ENCODE measurements around the gene CRHR1.

Gene CRHR1

DNA sequence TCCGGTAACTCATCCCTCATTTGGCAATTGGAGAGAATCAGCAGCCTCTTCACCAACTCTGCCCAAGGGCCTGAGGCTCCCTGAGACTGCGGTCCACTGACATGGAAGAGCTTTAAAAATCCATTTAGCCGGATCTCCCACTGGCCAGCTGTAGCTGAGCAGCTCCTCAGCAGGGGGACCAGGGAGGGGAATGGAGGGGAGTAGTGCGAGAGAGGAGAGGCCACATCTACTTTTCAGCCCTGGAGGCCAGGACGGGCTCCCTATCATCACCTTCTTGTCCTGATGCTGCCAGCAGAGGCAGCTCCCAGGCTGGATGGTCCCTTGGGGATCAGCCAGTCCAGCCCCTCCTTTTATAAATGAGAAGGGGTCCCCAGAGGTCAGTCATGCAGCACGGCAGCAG lies 35.5 kb downstream of the CRHR1 start:
- H3K4me3 ChIP-seq (ENCODE audit: low read depth, low read length) = no peak overlapping the region

DNA sequence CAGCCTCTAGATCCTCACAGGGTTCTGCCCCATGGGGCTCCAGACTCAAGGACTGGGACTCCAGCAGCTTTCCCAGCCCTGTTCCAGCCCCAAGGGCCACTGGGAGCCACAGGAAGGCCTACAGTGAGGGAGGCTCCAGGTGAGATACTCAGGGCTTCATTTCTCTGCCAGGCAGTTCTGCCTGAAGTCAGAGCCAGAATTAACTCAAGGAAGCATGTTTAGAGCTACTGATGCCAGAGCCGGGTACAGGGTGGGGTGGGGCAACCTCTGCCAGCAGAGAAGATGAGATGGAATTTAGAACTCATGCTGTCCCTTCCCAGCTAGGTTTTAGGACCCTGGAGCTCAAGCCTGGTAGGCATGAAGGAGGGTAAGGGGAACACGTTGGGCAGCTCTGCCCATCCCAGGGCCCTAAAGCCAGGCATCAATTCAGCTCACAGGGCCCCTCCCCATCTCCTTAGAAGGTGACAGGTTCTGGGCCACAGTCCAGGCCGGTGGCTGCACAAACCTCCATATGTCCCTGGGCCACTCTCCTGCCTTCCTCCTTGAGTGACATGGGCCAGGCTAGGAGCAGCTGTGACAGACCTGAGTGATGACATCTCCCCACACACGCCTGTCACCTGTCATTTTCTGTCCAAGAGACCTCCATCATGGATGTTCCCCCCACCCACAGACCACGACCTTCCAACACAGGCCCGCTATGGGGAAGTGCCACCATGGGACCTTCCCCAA lies 36.1 kb downstream of the CRHR1 start:
- H3K4me3 ChIP-seq (ENCODE audit: low read depth, low read length) = no peak overlapping the region

DNA sequence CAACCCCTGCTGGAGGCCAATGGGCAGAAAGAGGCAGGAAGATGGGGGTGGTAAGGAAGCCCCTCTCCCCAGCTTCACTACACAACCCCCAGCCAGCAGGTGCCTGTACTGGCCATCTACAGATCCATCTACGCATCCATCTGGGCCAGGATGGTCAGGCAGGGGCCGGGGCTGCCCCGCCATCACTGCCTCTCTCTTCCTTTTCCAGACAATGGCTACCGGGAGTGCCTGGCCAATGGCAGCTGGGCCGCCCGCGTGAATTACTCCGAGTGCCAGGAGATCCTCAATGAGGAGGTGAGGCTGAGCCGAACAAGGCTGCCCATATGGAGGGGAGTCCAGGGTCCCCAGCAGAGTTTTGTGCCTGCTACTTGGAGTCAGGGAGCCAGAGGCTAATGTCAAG lies 37.0 kb downstream of the CRHR1 start:
- no peak overlapping the region for H3K4me3 ChIP-seq (ENCODE audit: low read depth, low read length)

DNA sequence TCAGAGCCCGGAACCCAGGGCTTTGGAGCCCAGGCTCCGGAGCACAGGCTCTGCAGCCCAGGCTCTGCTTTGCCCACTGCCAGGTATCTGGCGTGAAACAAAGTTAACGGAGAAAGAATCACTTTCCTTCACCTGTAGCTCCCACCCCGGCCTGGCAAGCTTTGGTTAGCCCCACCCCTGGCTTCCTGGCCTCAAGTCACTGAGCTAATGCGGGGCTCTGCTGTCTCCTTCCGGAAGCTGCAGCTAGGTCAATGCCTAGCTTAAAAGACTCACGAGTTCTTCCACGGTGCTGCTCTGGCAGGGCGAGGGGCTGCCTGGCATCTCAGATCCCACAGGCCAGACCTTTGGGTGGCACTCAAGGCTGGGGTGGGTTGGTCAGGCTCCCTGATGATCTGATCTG lies 39.5 kb downstream of the CRHR1 start:
- H3K4me3 ChIP-seq (ENCODE audit: low read depth, low read length) = no peak overlapping the region

DNA sequence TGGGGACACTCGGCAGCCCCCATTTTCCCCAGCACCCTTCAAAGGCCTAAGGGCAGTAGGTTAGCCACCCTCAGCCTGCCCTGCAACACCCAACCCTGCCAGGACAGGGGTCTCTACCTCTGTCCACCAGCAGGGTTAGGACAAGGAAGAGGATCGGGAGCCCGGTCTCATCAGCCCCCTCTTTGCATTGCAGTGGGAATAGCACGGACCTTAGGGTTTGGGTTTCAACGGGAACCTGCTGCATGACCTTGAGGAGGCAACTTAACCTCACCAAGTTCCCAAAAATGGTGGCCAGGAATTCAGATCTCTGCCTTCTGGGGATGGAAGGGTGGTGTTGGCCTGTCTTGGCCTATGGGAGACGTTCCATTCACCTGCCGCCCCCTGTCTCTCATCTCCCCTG lies 40.4 kb downstream of the CRHR1 start:
- H3K4me3 ChIP-seq (ENCODE audit: low read depth, low read length) = no peak overlapping the region

DNA sequence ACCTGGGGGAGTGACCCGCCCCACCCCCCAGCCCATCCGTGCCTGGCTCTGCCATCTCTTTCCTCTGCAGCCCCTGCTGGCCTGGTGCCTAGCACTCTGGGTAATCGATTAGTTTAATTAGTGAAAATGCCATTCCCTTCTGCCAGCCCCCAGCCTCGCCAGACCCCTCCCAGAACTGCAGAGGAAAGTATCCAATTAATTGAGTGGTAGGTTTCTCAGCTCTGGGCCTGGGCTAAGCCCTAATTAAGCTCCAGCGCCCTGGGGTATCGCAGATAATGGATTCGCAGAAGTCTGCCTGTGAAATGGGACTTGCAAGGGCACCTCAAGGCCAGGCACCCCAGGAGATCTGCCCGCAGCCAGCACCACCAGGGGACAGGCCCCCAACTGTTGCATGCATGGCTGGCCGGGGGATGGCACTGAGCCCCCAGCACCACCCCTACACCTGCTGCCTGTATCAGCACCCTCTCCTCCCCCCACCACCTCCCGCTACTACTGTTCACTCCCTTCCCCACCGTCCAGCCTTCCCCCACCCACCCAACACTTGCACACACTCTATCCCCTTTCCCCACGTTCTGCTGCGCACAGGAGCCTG lies 40.9 kb downstream of the CRHR1 start:
- no peak overlapping the region for H3K4me3 ChIP-seq (ENCODE audit: low read depth, low read length)

DNA sequence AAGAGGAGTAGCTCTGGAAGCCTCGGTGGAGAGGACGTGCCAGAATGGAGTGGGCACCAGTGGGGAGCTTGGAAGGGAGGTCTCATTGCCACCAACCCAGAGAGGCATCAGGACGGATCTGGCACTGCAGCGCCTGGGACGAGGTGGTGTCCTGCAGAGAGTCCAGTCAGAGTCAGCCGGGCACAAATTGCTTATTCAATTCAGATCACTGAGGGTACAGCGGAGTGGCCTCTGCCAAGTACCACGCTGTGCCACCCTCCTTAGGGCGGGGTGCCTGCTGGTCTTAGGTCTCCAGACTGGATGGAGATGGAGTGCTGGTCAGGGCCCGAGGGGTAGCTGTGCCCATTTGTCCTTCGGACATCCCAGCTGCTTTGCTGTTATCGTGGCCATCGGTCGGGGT lies 41.7 kb downstream of the CRHR1 start:
- no peak overlapping the region for H3K4me3 ChIP-seq (ENCODE audit: low read depth, low read length)

DNA sequence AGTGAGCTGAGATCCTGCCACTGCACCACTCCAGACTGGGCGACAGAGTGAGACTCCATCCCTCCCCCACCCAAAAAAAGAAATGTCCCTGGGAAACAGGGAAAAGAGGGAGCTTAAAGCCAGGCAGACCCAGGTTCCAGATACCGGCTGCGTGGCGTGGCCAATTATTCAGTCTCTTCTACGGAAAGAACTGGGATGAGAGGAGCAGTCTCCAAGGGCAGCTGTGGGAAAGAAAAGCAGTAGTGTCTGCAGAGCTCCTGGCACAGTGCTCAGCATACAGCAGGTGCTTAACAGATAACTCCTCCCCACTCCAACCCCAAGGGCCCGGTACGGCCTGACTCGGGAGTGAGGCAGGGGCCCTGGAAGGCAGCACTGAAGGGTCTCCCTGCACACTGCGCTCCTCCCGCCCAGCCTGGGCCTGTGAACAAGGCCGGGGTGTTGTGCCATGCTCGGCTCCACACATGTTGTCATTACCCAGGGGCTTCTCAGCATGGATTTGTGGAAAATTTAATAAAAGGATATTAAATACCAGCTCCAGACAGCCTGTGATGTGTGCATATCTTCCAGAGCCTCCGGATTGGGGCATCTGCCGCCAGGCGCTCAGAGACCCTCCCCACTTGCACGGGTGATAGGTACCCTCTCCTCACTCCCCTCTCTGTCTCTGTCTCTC lies 42.9 kb downstream of the CRHR1 start:
- no peak overlapping the region for H3K4me3 ChIP-seq (ENCODE audit: low read depth, low read length)

DNA sequence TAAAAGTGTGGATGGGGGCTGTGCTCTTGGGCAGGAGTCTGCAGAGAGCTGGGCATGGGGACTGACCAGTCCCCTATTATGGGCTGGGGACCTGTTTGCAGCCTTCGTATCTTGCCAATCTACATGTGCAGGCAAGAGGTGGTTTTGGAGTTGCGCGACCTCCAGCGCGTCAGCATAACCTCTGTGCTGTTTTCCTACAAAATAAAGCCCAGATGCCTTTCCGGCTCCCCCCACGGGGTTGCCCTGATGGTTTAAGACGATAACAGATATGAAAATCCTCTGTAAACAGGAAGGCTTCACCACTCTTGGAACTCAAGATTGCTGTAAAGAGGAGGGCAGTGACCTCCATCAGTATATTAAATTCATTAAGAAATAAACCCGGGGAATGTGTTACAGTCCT lies 44.1 kb downstream of the CRHR1 start:
- H3K4me3 ChIP-seq (ENCODE audit: low read depth, low read length) = no peak overlapping the region

DNA sequence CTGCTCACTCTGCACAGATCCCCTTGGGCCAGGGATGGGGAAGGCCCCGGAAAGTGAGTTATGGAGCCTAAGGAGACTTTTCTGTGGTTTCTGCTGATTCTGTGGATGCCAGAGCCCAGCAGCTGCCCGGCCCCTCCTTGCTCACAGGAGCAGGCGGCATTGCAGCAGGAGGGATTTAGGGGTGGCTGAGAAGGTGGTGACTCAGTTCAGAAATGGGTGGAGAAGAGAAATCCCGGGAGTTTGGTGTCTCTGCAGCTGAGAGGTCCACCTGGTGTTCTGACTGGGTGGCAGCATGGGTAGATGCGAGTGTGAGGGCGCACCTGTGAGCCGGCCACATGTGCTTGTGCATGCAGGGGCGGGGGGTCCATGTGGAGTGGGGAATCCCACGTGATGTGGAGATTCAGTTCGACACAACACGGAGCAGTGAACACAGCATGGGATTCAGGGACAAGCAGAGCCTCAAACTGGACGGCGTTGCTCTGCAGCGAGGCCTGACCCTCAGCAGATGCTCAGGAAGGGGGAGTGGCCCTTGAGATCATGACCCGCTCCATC lies 44.5 kb downstream of the CRHR1 start:
- H3K4me3 ChIP-seq (ENCODE audit: low read depth, low read length) = no peak overlapping the region

DNA sequence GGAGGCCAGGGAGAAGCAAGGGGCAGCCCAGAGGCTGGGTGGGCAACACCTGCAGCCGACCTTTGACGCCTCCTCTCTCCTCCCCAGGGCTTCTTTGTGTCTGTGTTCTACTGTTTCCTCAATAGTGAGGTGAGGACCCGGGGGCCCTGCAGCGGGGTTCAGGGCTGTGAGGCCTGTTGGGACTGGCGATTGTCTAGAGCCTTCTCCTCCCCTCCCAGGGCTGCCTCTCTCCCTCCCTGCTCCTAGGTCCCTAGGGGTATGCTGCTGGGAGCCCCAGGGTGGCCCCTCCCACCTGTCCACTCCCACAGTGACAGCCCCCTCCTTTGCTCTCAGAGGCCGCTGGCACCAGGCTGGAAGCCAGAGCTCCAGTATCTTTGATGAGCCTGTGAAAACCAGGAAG lies 49.8 kb downstream of the CRHR1 start:
- no peak overlapping the region for H3K4me3 ChIP-seq (ENCODE audit: low read depth, low read length)

DNA sequence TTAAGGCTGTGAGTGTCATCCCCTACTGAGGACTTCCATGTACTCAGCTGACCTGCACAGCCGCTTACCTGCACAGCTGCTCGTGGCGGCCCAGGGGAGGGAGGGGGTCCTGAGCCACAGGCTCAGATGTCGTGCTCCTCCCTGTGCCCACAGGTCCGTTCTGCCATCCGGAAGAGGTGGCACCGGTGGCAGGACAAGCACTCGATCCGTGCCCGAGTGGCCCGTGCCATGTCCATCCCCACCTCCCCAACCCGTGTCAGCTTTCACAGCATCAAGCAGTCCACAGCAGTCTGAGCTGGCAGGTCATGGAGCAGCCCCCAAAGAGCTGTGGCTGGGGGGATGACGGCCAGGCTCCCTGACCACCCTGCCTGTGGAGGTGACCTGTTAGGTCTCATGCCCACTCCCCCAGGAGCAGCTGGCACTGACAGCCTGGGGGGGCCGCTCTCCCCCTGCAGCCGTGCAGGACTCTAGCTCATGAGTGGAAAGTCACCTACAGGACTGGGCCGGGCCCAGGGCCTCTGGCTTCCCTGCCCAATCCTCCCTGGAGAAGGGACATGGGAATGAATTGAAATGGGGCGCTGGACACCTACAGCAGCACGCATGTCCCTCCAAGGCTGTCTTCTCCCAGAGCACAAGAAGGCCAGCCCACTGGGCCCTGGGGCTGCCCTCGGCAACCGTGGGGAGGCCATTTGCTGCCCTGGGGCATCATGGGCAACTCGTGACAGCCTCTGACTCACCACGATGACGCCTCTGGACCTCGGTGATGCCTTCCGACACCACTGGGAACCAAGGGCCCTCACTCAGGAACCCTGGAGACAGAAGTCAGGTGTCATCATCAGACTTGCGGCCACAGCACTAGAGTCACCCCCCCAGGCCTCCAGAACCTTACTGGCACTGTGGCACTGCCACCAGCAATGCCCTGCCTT lies 50.6 kb downstream of the CRHR1 start:
- H3K4me3 ChIP-seq (ENCODE audit: low read depth, low read length) = no peak overlapping the region

DNA sequence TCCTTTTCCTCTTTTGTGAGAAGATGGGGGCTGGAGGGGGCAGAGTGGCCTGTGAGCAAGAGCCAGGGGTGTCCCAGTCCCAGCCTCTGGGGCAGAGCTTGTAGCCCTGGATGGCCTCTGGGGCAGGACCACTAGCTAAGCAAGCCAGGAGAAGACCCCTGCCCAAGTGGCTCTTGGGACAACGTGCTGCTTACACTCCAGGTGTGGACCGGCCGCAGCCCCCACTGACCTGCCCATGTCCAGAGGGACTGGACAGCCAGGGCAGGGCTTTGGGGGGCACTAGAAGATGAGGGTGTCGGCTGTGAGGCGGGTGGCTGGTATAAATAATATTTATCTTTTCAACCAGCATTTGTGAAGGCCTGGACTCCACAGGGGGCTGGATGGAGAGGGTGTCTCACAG lies 51.4 kb downstream of the CRHR1 start:
- H3K4me3 ChIP-seq (ENCODE audit: low read depth, low read length) = no peak overlapping the region

DNA sequence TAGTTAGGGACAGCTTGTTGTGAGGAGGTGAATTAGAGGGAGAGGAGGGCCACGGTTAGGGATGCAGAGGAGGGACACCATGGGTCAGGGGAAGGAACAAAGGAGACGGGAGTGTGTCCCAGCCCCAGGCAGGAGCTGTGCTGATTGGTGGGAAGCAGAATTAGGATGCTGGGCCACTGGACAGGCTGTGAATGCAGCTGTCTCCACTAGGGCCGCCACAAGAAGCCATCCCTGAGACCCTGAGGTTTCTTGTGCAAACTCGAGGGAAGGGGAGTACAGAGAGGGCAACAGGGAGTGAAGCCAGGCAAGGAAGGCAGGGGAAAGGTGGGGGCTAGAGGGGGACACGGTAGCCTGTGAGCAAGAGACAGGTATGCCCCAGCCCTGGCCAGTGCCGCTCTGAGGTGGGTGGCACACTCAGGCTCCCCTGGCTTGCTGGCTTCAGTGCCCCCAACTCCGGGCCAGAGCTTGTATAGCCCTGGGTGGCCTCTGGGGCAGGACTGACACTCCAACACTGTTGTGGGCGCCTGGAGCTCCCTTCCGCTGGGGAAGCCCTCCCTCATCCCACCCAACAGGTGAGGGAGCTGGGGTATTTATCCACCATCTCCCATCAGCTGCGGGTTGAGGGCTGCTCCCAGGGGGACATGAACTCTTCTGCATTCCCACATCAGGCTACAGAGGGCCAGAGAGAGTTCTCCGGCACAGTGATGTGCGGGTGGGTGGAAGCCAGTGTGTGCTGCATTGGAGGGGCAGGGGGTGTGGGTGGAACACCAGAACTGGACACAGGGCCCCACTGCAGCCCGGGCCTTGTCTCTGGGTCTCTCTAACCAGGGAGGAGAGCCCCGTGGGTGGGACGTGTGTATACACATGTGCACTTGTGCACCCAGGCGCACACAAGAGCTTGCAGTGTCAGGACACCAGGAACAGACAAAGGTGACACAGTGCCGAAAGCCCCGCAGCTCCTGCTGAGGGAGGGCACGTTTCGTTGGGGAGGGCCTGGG lies 52.2 kb downstream of the CRHR1 start:
- H3K4me3 ChIP-seq (ENCODE audit: low read depth, low read length) = no peak overlapping the region

DNA sequence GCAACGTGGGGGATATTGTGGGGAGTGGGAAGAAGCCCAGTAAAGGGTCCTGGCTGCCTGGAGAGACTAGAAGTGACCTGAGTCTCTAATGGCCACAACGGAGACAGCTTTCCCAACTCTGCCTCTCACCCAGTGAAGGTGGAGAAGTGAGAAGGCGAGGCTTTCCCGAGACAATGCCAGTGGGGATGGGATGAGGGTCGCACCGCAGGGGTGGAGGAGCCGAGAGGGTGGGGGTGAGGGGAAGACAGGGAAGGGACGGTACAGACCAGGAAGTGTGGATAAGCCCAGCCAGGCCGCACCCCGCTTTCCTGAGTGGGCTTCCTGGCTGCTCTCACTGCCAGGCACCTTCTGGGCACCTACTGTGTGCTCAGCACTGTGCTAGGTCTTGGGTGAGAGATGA lies 53.1 kb downstream of the CRHR1 start:
- no peak overlapping the region for H3K4me3 ChIP-seq (ENCODE audit: low read depth, low read length)

DNA sequence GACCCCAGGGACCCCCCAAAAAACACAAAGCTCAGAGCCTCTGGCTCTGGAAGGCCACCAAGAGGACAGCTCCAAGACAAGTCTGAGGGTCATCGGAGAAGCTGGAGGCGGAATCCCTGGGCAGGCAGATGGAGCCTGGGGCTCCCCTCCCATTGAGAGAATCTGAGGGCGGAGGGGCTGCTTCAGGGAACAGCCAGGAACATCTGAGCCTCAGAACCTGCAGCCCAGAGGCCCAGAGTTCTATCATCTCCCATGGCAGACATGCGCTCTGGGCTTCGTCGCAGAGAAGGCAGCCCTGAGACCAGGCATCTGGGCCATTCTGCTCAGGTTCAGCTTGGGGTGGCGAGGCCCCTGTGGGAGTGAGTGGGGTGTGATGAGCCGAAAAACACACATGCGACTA lies 53.5 kb downstream of the CRHR1 start:
- no peak overlapping the region for H3K4me3 ChIP-seq (ENCODE audit: low read depth, low read length)

DNA sequence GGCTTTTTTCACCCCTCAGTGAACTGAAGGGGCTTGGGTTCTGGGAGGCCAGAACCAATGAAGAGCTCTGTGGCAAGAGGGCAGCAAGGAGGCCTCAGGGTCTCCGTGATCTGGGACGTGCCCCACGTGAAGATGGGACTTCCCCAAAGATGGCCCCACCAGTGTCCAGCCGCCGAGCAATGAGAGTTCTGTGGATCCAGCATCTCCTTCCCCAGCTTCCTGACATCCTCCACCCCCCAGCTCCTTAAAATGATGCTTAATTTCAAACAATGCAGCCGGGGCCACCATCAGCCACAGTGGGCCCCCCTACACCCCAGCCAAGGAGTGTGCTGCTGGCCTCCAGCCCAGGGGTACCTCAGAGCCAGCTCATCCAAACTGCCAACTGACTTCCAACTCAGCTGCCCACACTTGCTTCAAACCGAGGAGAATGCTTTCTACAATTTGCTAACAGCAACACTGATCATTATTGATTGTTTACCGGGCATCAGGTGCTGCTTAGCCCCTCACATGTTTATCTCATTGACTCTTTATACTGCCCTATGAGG lies 54.7 kb downstream of the CRHR1 start:
- H3K4me3 ChIP-seq (ENCODE audit: low read depth, low read length) = no peak overlapping the region

DNA sequence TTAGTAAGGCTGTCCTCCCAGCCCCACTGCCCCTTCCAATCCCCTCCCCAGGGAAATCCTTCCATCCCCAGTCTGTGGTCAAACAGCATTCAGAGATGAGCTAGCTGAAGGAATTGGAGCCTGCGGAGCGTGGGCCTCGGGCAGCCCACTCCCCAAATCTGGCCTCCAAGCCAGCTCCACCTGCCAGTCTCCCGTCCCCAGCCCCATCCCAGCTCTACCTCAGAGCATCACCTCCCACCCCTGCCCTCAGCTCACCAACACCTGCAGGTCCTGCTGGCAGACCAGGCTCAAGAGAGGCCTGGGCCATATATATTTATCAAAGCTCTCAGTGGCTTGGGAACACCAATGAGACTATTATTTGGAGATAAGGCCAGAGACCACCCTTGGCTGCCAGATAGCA lies 55.3 kb downstream of the CRHR1 start:
- no peak overlapping the region for H3K4me3 ChIP-seq (ENCODE audit: low read depth, low read length)

DNA sequence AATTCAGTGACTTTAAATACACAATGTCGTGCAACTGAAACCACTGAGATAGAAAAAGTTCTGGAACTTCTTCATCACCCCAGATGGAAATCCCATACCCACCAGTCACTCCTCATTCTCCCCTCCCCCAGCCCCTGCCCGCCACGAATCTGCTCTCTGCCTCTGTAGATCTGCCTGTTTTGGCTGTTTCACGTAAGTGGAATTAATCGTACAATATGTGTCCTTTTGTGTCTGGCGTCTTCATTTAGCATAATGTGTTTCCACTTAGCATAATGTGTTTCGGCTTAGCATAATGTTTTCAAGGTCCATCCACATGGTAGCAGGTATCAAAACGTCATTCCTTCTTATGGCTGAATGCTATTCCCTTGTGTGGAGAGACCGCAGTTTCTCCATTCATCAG lies 57.1 kb downstream of the CRHR1 start:
- H3K4me3 ChIP-seq (ENCODE audit: low read depth, low read length) = no peak overlapping the region

Data from iPS-11a (cell line).